Choroid plexus epithelial cell (primary cell): Measurements from ENCODE around the gene LCE1D.

ENCODE experiments used
- DNase-seq: peaks from one replicate; pipeline ENCODE4 v3.0.0-alpha.2; 2010; ENCODE audit warnings: low read depth
- H3K4me3 ChIP-seq: 2 replicates; pipeline ENCODE4 v1.5.1; 2011; ENCODE audit warnings: low read depth, mild to moderate bottlenecking, control low read depth, low read length, moderate library complexity
- TF ChIP-seq, protein P1 (sequence below): conservative IDR thresholded peaks from 2 replicates; pipeline ENCODE4 v1.5.1; 2011; ENCODE audit warnings: low read depth, mild to moderate bottlenecking, control low read depth, inconsistent platforms, low read length, moderate library complexity

Gene LCE1D

DNA sequence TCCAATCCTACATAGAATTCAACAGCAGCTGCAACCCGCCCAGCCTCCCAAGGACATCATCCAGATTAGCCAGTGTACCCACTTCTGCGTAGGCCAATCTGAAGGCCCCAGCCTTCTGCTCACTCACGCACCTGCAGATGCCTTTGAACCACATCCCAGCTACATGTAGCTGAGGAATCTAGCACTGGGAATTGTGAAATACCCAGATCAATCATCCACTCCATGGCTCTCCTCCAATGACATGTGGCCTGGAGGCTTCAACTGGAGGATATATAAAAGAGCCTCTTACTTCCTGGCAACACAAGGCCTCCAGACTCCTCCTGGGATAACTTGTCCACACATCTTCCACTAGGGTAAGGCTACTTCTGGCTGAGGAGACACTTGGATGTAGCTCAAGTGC lies 46.0 kb downstream of the LCE1D start, which contains the start of gene LCE6A:
Gene LCE6A (plus strand): TSS at position 301 of the 400 bp plus-strand sequence. CDS start 665 bp downstream, outside the sequence.
- no peak for DNase-seq
- H3K4me3 ChIP-seq, result no peak within 1 kb of the TSS
- TF ChIP-seq, protein P1, sequence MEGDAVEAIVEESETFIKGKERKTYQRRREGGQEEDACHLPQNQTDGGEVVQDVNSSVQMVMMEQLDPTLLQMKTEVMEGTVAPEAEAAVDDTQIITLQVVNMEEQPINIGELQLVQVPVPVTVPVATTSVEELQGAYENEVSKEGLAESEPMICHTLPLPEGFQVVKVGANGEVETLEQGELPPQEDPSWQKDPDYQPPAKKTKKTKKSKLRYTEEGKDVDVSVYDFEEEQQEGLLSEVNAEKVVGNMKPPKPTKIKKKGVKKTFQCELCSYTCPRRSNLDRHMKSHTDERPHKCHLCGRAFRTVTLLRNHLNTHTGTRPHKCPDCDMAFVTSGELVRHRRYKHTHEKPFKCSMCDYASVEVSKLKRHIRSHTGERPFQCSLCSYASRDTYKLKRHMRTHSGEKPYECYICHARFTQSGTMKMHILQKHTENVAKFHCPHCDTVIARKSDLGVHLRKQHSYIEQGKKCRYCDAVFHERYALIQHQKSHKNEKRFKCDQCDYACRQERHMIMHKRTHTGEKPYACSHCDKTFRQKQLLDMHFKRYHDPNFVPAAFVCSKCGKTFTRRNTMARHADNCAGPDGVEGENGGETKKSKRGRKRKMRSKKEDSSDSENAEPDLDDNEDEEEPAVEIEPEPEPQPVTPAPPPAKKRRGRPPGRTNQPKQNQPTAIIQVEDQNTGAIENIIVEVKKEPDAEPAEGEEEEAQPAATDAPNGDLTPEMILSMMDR, result no peak
